ENCODE measurements around the gene SUCNR1. TPM values are rescaled to one million over a fixed set of nuclear protein-coding genes. Genes with fewer than 3 reads are reported as not detected.
A peak's percentile ranks its signal among the peaks of the same experiment; 100 is the strongest.
"Not testable (repeated sequence)": the region's sequence is repeated elsewhere in the genome, so short reads cannot be mapped to it uniquely, and the experiment has no call there.

The SUCNR1 gene
- total RNA-seq, 2 donors from 2014 or later = 0.26 to 0.33 TPM

GRCh38 chr3:151867666-151868065, 5.8 kb upstream of the SUCNR1 start:
- no peak overlapping the region for H3K27ac ChIP-seq
- DNase-seq = no peak
- TF ChIP-seq CTCF (IDR thresholded peaks at IDR 0.05) = no peak
- no peak for TF ChIP-seq POLR2A (IDR thresholded peaks at IDR 0.05)
- no peaks in the 10 kb centered on the region for H3K4me1 ChIP-seq
- no peaks in the 10 kb centered on the region for H3K36me3 ChIP-seq (replicated peaks in 1 of 2; ENCODE audit: insufficient read depth in 1 of 2, low read depth in 2 of 2)
- no peak overlapping the region for H3K4me3 ChIP-seq
- no peaks in the 10 kb centered on the region for H3K9me3 ChIP-seq
- 94 to 95% methylated on average over 1 of the region's 1 CpG for WGBS, 2 donors
- intact Hi-C loops (cut with DNase I) = no loop called here
- no peaks in the 10 kb centered on the region for H3K27me3 ChIP-seq
- no peak for ATAC-seq

GRCh38 chr3:151869181-151869580, 4.3 kb upstream of the SUCNR1 start:
- Histone ChIP-seq H3K4me3 (no peak overlapping the region), H3K9me3 (no peaks in the 10 kb centered on the region), H3K27ac (no peak overlapping the region), H3K27me3 (no peaks in the 10 kb centered on the region), H3K4me1 (no peaks in the 10 kb centered on the region), H3K36me3 (replicated peaks in 1 of 2; ENCODE audit: insufficient read depth in 1 of 2, low read depth in 2 of 2) (no peaks in the 10 kb centered on the region)
- intact Hi-C loops (cut with DNase I) = no loop called here
- TF ChIP-seq CTCF (IDR thresholded peaks at IDR 0.05) = no peak
- no peak for TF ChIP-seq POLR2A (IDR thresholded peaks at IDR 0.05)
- DNase-seq = no peak
- ATAC-seq = no peak
- 18 to 29% methylated on average over 3 of the region's 3 CpGs for WGBS, 2 donors

- TF ChIP-seq POLR2A (IDR thresholded peaks at IDR 0.05) = no peak
- TF ChIP-seq CTCF (IDR thresholded peaks at IDR 0.05) = no peak
- no peak for ATAC-seq
- H3K27ac ChIP-seq = peak overlapping the region in 1 of 4 donors; percentile 32
- no peaks in the 10 kb centered on the region for H3K27me3 ChIP-seq
- DNase-seq = peak in 1 of 4 donors; percentile 52
- no peak overlapping the region for H3K4me3 ChIP-seq
- H3K4me1 ChIP-seq = no peaks in the 10 kb centered on the region
- no peaks in the 10 kb centered on the region for H3K36me3 ChIP-seq (replicated peaks in 1 of 2; ENCODE audit: insufficient read depth in 1 of 2, low read depth in 2 of 2)
- 58 to 72% methylated on average over 8 of the region's 8 CpGs for WGBS, 2 donors
- no peaks in the 10 kb centered on the region for H3K9me3 ChIP-seq
- intact Hi-C loops (cut with DNase I) = no loop called here
Measured at GRCh38 chr3:151871639-151872468, 1.6 kb upstream of the SUCNR1 start.

- DNase-seq; H3K27me3 ChIP-seq; H3K4me1 ChIP-seq; H3K36me3 ChIP-seq (replicated peaks in 1 of 2; ENCODE audit: insufficient read depth in 1 of 2, low read depth in 2 of 2); H3K9me3 ChIP-seq; H3K4me3 ChIP-seq; ATAC-seq; intact Hi-C loops (cut with DNase I); H3K27ac ChIP-seq: not testable (repeated sequence)
- 91 to 92% methylated on average over 5 of the region's 5 CpGs for WGBS, 2 donors
Measured at GRCh38 chr3:151874079-151874478, 636 bp downstream of the SUCNR1 start.

- TF ChIP-seq POLR2A (IDR thresholded peaks at IDR 0.05) (no peak), CTCF (IDR thresholded peaks at IDR 0.05) (no peak)
- Histone ChIP-seq H3K4me3 (no peak overlapping the region), H3K4me1 (no peaks in the 10 kb centered on the region), H3K9me3 (no peaks in the 10 kb centered on the region), H3K36me3 (replicated peaks in 1 of 2; ENCODE audit: insufficient read depth in 1 of 2, low read depth in 2 of 2) (no peaks in the 10 kb centered on the region), H3K27ac (peak overlapping the region in 1 of 4 donors; percentile 60), H3K27me3 (no peaks in the 10 kb centered on the region)
- intact Hi-C loops (cut with DNase I) = no loop called here
- DNase-seq (no peak), ATAC-seq (no peak)
- WGBS, 2 donors = 50 to 53% methylated on average over 3 of the region's 3 CpGs
Measured at GRCh38 chr3:151875759-151876158, 2.3 kb downstream of the SUCNR1 start.
